ENCODE data around the gene MTCH1.

DNA sequence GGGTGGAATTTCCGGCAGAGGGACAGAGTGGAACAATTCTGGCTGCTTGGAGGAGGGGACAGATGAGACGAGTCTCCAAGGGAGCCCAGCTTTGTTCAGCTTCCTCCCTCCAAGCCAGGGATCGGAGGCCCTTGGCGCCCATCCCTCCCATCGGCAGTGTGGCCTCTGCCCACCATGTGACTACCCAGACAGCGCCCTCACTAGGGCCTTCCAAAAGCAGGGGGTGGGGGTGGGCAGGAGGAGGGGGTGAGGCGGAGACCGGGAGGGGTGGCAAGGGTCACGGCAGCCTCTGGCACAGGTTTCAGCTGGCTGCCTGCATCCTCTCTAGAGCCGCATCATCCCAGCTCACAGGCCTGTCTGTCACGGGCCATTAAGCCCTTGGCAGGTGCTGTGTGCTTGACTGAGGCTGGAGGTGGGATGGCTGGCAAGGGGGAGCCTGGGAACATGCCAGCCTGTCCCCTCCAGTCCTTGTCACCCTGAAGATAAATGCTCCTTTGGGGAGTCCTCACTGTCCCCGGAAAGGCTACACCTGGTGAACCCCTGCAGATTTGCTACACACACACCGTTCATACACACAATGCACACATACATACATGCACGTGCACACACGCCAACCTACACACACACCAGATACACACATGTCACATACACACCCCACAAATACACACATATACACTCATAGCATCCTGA is 13.2 kb upstream of the MTCH1 start:
- no peak for TF ChIP-seq POLR2A (IDR thresholded peaks at IDR 0.05)
- TF ChIP-seq, protein P1, sequence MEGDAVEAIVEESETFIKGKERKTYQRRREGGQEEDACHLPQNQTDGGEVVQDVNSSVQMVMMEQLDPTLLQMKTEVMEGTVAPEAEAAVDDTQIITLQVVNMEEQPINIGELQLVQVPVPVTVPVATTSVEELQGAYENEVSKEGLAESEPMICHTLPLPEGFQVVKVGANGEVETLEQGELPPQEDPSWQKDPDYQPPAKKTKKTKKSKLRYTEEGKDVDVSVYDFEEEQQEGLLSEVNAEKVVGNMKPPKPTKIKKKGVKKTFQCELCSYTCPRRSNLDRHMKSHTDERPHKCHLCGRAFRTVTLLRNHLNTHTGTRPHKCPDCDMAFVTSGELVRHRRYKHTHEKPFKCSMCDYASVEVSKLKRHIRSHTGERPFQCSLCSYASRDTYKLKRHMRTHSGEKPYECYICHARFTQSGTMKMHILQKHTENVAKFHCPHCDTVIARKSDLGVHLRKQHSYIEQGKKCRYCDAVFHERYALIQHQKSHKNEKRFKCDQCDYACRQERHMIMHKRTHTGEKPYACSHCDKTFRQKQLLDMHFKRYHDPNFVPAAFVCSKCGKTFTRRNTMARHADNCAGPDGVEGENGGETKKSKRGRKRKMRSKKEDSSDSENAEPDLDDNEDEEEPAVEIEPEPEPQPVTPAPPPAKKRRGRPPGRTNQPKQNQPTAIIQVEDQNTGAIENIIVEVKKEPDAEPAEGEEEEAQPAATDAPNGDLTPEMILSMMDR (IDR thresholded peaks at IDR 0.05), result no peak
